Measurements from ENCODE around the gene IL4I1.
A peak's percentile ranks its signal among the peaks of the same experiment; 100 is the strongest.
"Not testable (repeated sequence)": the region's sequence is repeated elsewhere in the genome, so short reads cannot be mapped to it uniquely, and the experiment has no call there.

IL4I1 gene

GRCh38 chr19:49896863-49897621, at the start of gene IL4I1:
IL4I1 (minus strand) TSS chr19:49896887; CDS start chr19:49896160, 727 bp downstream.
- peak; percentile 55 for DNase-seq

GRCh38 chr19:49946415-49946814, 49.7 kb upstream of the IL4I1 start:
- DNase-seq: no peak

GRCh38 chr19:49944567-49944966, 47.9 kb upstream of the IL4I1 start:
- DNase-seq: not testable (repeated sequence)

- no peak for DNase-seq
Measured at GRCh38 chr19:49940482-49940791, 43.8 kb upstream of the IL4I1 start.

GRCh38 chr19:49939721-49940481, 43.2 kb upstream of the IL4I1 start:
- DNase-seq: no peak

- no peak for DNase-seq
Measured at GRCh38 chr19:49938662-49939061, 42.0 kb upstream of the IL4I1 start.

- peak; percentile 68 for DNase-seq
Measured at GRCh38 chr19:49937750-49938381, 41.2 kb upstream of the IL4I1 start.

- no peak for DNase-seq
Measured at GRCh38 chr19:49936549-49936948, 39.9 kb upstream of the IL4I1 start.

GRCh38 chr19:49933643-49934042, 37.0 kb upstream of the IL4I1 start:
- no peak for DNase-seq

- no peak for DNase-seq
Measured at GRCh38 chr19:49932731-49933131, 36.0 kb upstream of the IL4I1 start.

- no peak for DNase-seq
Measured at GRCh38 chr19:49932041-49932451, 35.4 kb upstream of the IL4I1 start.

- DNase-seq: no peak
Measured at GRCh38 chr19:49931293-49932040, 34.8 kb upstream of the IL4I1 start.

GRCh38 chr19:49930483-49931011, 33.9 kb upstream of the IL4I1 start:
- no peak for DNase-seq

- DNase-seq: peak; percentile 94
Measured at GRCh38 chr19:49929611-49930482, 33.2 kb upstream of the IL4I1 start.

- DNase-seq: peak; percentile 93
Measured at GRCh38 chr19:49929121-49929610, 32.5 kb upstream of the IL4I1 start, which contains the start of the genes ATF5 and NUP62. ATF5 (plus strand) TSS chr19:49929205; CDS start chr19:49930851, 1,646 bp downstream. NUP62 (minus strand) TSS chr19:49929504; CDS start chr19:49909807, 19,697 bp downstream.

GRCh38 chr19:49927526-49928264, 31.0 kb upstream of the IL4I1 start:
- DNase-seq: no peak

- no peak for DNase-seq
Measured at GRCh38 chr19:49926515-49926914, 29.8 kb upstream of the IL4I1 start.

- no peak for DNase-seq
Measured at GRCh38 chr19:49925486-49925885, 28.8 kb upstream of the IL4I1 start.

- not testable (repeated sequence) for DNase-seq
Measured at GRCh38 chr19:49924881-49925210, 28.2 kb upstream of the IL4I1 start.

- DNase-seq: no peak
Measured at GRCh38 chr19:49924004-49924880, 27.6 kb upstream of the IL4I1 start.
